ENCODE measurements around the gene PTPRN2.

PTPRN2 gene

DNA sequence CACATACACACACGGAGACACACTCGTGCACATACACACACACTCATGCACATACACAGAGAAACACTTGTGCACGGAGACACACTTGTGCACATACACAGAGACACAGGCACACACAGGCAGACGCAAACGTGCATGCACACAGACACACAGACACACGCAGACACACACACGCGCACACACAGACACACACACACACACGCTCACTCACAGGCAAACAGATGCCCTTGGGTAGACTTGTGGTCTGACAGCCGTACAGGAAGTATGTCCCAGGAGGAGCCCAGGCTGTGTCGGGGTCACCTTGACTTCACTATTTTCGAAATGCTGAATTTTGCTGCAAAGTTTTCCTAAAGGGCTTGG is 712.8 kb downstream of the PTPRN2 start:
- peaks cover 2% of the 10 kb centered on the region for H3K4me1 ChIP-seq (ENCODE audit: control insufficient read depth, low read depth, low read length)
- no peak overlapping the region for H3K4me2 ChIP-seq (ENCODE audit: low read length)
- WGBS (ENCODE audit: extremely low coverage, insufficient coverage, low lambda C conversion rate) = no CpG with 5 or more reads among the region's 12 CpGs
- H2AK5ac ChIP-seq (ENCODE audit: low read length) = no peak overlapping the region
- H3K56ac ChIP-seq (ENCODE audit: low read length) = no peak overlapping the region
- H2BK120ac ChIP-seq (ENCODE audit: low read depth, low read length) = no peak overlapping the region
- H3K36me3 ChIP-seq (ENCODE audit: control insufficient read depth, insufficient read depth, low read length) = no peaks in the 10 kb centered on the region
- no peak overlapping the region for H3K4me3 ChIP-seq (ENCODE audit: low read length)
- H4K8ac ChIP-seq (ENCODE audit: low read depth, low read length) = no peak overlapping the region
- no peak overlapping the region for H2BK15ac ChIP-seq (replicated peaks; ENCODE audit: low read depth)
- no peak overlapping the region for H4K5ac ChIP-seq (ENCODE audit: low read length)
- peak overlapping the region; percentile 11 for H3K23ac ChIP-seq (ENCODE audit: low read length)
- H3K27ac ChIP-seq (ENCODE audit: low read depth, low read length) = no peak overlapping the region
- no peak for DNase-seq
- H3K4ac ChIP-seq (ENCODE audit: low read depth, low read length) = no peak overlapping the region
- H2BK5ac ChIP-seq (ENCODE audit: low read length) = peak overlapping the region; percentile 5
- no peaks in the 10 kb centered on the region for H3K79me1 ChIP-seq (ENCODE audit: low read length)
- H3K79me2 ChIP-seq (ENCODE audit: control insufficient read depth, insufficient read depth, low read length) = no peaks in the 10 kb centered on the region
- no peak overlapping the region for H3K9ac ChIP-seq (ENCODE audit: low read length)
- no peaks in the 10 kb centered on the region for H3K27me3 ChIP-seq (ENCODE audit: insufficient read depth, low read length, poor library complexity)
- H3K18ac ChIP-seq (ENCODE audit: low read length) = no peak overlapping the region

DNA sequence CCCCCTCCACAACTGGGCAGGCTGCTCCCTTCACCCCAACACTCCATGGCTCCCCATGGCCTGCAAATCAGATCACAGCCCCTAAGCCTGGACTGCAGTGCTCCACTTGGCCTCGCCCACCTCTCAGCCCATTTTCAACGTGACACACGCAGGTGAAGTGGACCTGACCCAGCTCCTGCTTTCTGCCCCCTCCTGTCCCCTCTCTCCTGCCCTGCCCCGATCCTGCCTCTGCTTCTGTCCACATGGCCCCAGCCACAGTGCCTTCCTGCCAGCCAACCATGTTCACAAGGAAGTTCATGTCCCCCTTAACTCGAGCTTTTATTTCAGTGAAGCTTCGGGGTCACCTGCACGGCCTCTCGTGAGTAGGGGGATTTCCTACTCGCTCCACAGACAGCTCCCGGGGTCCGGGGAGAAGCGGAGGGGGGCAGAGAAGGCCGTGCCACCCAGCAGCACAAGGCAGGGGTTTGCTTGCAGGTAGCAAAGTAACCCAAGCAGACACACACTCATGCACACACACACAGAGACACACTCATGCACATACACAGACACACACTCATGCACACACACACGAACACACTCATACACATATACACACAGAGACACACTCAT is 713.3 kb downstream of the PTPRN2 start:
- Histone ChIP-seq H3K36me3 (ENCODE audit: control insufficient read depth, insufficient read depth, low read length) (no peaks in the 10 kb centered on the region), H3K27ac (ENCODE audit: low read depth, low read length) (no peak overlapping the region), H4K5ac (ENCODE audit: low read length) (no peak overlapping the region), H3K27me3 (ENCODE audit: insufficient read depth, low read length, poor library complexity) (no peaks in the 10 kb centered on the region), H4K8ac (ENCODE audit: low read depth, low read length) (no peak overlapping the region), H2BK15ac (replicated peaks; ENCODE audit: low read depth) (no peak overlapping the region), H3K18ac (ENCODE audit: low read length) (no peak overlapping the region), H3K56ac (ENCODE audit: low read length) (no peak overlapping the region), H2AK5ac (ENCODE audit: low read length) (no peak overlapping the region), H3K79me1 (ENCODE audit: low read length) (no peaks in the 10 kb centered on the region), H2BK120ac (ENCODE audit: low read depth, low read length) (no peak overlapping the region), H2BK5ac (ENCODE audit: low read length) (no peak overlapping the region), H3K4me3 (ENCODE audit: low read length) (no peak overlapping the region), H3K23ac (ENCODE audit: low read length) (no peak overlapping the region), H3K4ac (ENCODE audit: low read depth, low read length) (no peak overlapping the region), H3K79me2 (ENCODE audit: control insufficient read depth, insufficient read depth, low read length) (no peaks in the 10 kb centered on the region), H3K4me1 (ENCODE audit: control insufficient read depth, low read depth, low read length) (peaks cover 2% of the 10 kb centered on the region), H3K9ac (ENCODE audit: low read length) (no peak overlapping the region), H3K4me2 (ENCODE audit: low read length) (no peak overlapping the region)
- WGBS (ENCODE audit: extremely low coverage, insufficient coverage, low lambda C conversion rate) = no CpG with 5 or more reads among the region's 14 CpGs
- no peak for DNase-seq

DNA sequence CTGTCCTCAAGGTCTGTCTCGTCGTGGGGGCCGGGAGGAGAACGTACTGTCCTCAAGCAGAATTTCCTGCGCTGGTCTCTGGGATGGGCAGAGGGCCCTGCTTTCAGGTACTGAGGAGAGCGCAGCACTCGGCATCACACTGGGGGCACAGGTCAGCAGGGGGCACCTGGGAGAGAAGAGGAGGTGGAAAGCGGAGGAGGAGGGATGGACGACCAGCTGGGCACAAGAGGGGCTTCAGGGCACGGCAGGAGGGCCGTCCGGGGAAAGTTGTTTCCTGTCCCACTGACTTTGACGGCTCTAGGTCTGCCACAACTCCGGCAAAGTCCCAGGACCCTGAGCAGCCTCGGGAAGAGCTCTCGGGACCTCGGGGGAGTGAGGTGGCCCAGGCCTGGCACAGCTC is 714.0 kb downstream of the PTPRN2 start:
- no CpG with 5 or more reads among the region's 17 CpGs for WGBS (ENCODE audit: extremely low coverage, insufficient coverage, low lambda C conversion rate)
- Histone ChIP-seq H2BK120ac (ENCODE audit: low read depth, low read length) (no peak overlapping the region), H3K27ac (ENCODE audit: low read depth, low read length) (no peak overlapping the region), H2BK15ac (replicated peaks; ENCODE audit: low read depth) (no peak overlapping the region), H3K27me3 (ENCODE audit: insufficient read depth, low read length, poor library complexity) (no peaks in the 10 kb centered on the region), H3K23ac (ENCODE audit: low read length) (no peak overlapping the region), H3K4me3 (ENCODE audit: low read length) (no peak overlapping the region), H3K18ac (ENCODE audit: low read length) (no peak overlapping the region), H3K79me2 (ENCODE audit: control insufficient read depth, insufficient read depth, low read length) (no peaks in the 10 kb centered on the region), H3K79me1 (ENCODE audit: low read length) (no peaks in the 10 kb centered on the region), H3K4ac (ENCODE audit: low read depth, low read length) (no peak overlapping the region), H3K36me3 (ENCODE audit: control insufficient read depth, insufficient read depth, low read length) (no peaks in the 10 kb centered on the region), H4K5ac (ENCODE audit: low read length) (no peak overlapping the region), H3K9ac (ENCODE audit: low read length) (no peak overlapping the region), H3K4me1 (ENCODE audit: control insufficient read depth, low read depth, low read length) (peaks cover 2% of the 10 kb centered on the region), H3K4me2 (ENCODE audit: low read length) (no peak overlapping the region), H2AK5ac (ENCODE audit: low read length) (no peak overlapping the region), H4K8ac (ENCODE audit: low read depth, low read length) (no peak overlapping the region), H2BK5ac (ENCODE audit: low read length) (no peak overlapping the region), H3K56ac (ENCODE audit: low read length) (no peak overlapping the region)
- no peak for DNase-seq

DNA sequence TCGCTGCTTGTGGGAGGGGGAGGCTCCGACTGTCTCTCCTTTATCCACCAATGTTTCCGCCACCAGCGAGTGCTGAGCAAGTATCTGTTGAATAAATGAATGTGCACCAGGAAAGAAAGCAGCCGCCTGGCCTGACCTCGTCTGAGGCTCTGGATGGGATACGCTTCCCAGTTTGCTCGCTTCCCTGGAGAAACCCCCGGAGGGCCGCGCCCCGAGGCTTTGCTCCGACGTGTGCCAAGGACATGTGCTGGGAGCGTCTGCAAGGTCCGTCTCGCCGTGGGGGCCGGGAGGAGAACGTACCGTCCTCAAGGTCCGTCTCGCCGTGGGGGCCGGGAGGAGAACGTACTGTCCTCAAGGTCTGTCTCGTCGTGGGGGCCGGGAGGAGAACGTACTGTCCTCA is 714.4 kb downstream of the PTPRN2 start:
- Histone ChIP-seq H4K8ac (ENCODE audit: low read depth, low read length) (no peak overlapping the region), H3K36me3 (ENCODE audit: control insufficient read depth, insufficient read depth, low read length) (no peaks in the 10 kb centered on the region), H3K27ac (ENCODE audit: low read depth, low read length) (no peak overlapping the region), H3K56ac (ENCODE audit: low read length) (no peak overlapping the region), H2BK120ac (ENCODE audit: low read depth, low read length) (no peak overlapping the region), H3K4ac (ENCODE audit: low read depth, low read length) (no peak overlapping the region), H3K4me2 (ENCODE audit: low read length) (no peak overlapping the region), H3K18ac (ENCODE audit: low read length) (no peak overlapping the region), H3K27me3 (ENCODE audit: insufficient read depth, low read length, poor library complexity) (no peaks in the 10 kb centered on the region), H2AK5ac (ENCODE audit: low read length) (no peak overlapping the region), H4K5ac (ENCODE audit: low read length) (no peak overlapping the region), H3K9ac (ENCODE audit: low read length) (no peak overlapping the region), H2BK5ac (ENCODE audit: low read length) (no peak overlapping the region), H3K4me1 (ENCODE audit: control insufficient read depth, low read depth, low read length) (peaks cover 2% of the 10 kb centered on the region), H3K79me1 (ENCODE audit: low read length) (no peaks in the 10 kb centered on the region), H2BK15ac (replicated peaks; ENCODE audit: low read depth) (no peak overlapping the region), H3K79me2 (ENCODE audit: control insufficient read depth, insufficient read depth, low read length) (no peaks in the 10 kb centered on the region), H3K4me3 (ENCODE audit: low read length) (no peak overlapping the region), H3K23ac (ENCODE audit: low read length) (no peak overlapping the region)
- no CpG with 5 or more reads among the region's 30 CpGs for WGBS (ENCODE audit: extremely low coverage, insufficient coverage, low lambda C conversion rate)
- DNase-seq = no peak

DNA sequence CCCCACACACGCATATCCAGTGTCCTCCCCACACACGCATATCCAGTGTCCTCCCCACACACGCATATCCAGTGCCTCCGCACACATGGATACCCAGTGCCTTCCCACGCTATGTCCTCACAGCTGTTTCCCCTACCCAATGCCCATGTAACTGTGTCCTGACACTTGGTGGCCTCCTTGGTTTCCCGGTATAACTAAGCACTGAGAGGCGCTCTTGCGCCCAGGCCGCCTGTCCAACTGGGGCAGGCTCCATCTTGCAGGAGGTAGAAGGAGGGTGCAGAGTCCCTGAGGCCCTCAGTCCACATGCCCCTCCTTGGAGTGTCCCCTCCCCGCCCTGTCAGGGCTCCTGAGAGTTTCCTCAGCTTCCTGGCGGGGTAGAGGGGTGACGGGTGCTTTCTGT is 715.2 kb downstream of the PTPRN2 start:
- Histone ChIP-seq H4K5ac (ENCODE audit: low read length) (no peak overlapping the region), H3K79me2 (ENCODE audit: control insufficient read depth, insufficient read depth, low read length) (no peaks in the 10 kb centered on the region), H3K36me3 (ENCODE audit: control insufficient read depth, insufficient read depth, low read length) (no peaks in the 10 kb centered on the region), H3K4me3 (ENCODE audit: low read length) (no peak overlapping the region), H3K4me1 (ENCODE audit: control insufficient read depth, low read depth, low read length) (peaks cover 2% of the 10 kb centered on the region), H2BK15ac (replicated peaks; ENCODE audit: low read depth) (no peak overlapping the region), H3K4ac (ENCODE audit: low read depth, low read length) (no peak overlapping the region), H2AK5ac (ENCODE audit: low read length) (no peak overlapping the region), H4K8ac (ENCODE audit: low read depth, low read length) (no peak overlapping the region), H3K79me1 (ENCODE audit: low read length) (no peaks in the 10 kb centered on the region), H2BK5ac (ENCODE audit: low read length) (no peak overlapping the region), H3K27ac (ENCODE audit: low read depth, low read length) (no peak overlapping the region), H3K23ac (ENCODE audit: low read length) (no peak overlapping the region), H3K18ac (ENCODE audit: low read length) (no peak overlapping the region), H3K9ac (ENCODE audit: low read length) (no peak overlapping the region), H2BK120ac (ENCODE audit: low read depth, low read length) (no peak overlapping the region), H3K4me2 (ENCODE audit: low read length) (no peak overlapping the region), H3K56ac (ENCODE audit: low read length) (no peak overlapping the region), H3K27me3 (ENCODE audit: insufficient read depth, low read length, poor library complexity) (no peaks in the 10 kb centered on the region)
- WGBS (ENCODE audit: extremely low coverage, insufficient coverage, low lambda C conversion rate) = no CpG with 5 or more reads among the region's 12 CpGs
- DNase-seq = no peak

DNA sequence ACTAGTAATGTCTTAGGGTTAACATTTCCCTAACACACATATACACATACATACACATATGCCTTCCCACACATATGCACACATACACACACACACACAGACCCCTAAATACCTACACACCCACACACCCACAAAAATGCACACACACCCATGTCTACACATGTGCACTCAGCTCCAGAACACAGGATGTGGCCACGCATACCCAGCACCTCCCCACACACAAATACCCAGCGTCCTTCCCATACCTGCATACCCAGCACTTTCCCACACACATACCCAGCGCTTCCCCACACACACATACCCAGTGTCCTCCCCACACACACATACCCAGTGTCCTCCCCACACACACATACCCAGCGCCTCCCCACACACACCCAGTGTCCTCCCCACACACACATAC is 715.9 kb downstream of the PTPRN2 start:
- Histone ChIP-seq H2BK15ac (replicated peaks; ENCODE audit: low read depth) (no peak overlapping the region), H3K36me3 (ENCODE audit: control insufficient read depth, insufficient read depth, low read length) (no peaks in the 10 kb centered on the region), H2AK5ac (ENCODE audit: low read length) (no peak overlapping the region), H3K79me2 (ENCODE audit: control insufficient read depth, insufficient read depth, low read length) (no peaks in the 10 kb centered on the region), H3K4me3 (ENCODE audit: low read length) (no peak overlapping the region), H3K79me1 (ENCODE audit: low read length) (no peaks in the 10 kb centered on the region), H4K5ac (ENCODE audit: low read length) (no peak overlapping the region), H3K4ac (ENCODE audit: low read depth, low read length) (no peak overlapping the region), H3K18ac (ENCODE audit: low read length) (no peak overlapping the region), H4K8ac (ENCODE audit: low read depth, low read length) (no peak overlapping the region), H3K27me3 (ENCODE audit: insufficient read depth, low read length, poor library complexity) (no peaks in the 10 kb centered on the region), H3K56ac (ENCODE audit: low read length) (no peak overlapping the region), H3K4me2 (ENCODE audit: low read length) (no peak overlapping the region), H3K27ac (ENCODE audit: low read depth, low read length) (no peak overlapping the region), H3K9ac (ENCODE audit: low read length) (no peak overlapping the region), H2BK5ac (ENCODE audit: low read length) (no peak overlapping the region), H3K4me1 (ENCODE audit: control insufficient read depth, low read depth, low read length) (peaks cover 2% of the 10 kb centered on the region), H2BK120ac (ENCODE audit: low read depth, low read length) (no peak overlapping the region), H3K23ac (ENCODE audit: low read length) (no peak overlapping the region)
- DNase-seq = no peak
- WGBS (ENCODE audit: extremely low coverage, insufficient coverage, low lambda C conversion rate) = no CpG with 5 or more reads among the region's 4 CpGs
